ENCODE measurements around the gene FAM89B.
A peak's percentile ranks its signal among the peaks of the same experiment; 100 is the strongest.

FAM89B gene

DNA sequence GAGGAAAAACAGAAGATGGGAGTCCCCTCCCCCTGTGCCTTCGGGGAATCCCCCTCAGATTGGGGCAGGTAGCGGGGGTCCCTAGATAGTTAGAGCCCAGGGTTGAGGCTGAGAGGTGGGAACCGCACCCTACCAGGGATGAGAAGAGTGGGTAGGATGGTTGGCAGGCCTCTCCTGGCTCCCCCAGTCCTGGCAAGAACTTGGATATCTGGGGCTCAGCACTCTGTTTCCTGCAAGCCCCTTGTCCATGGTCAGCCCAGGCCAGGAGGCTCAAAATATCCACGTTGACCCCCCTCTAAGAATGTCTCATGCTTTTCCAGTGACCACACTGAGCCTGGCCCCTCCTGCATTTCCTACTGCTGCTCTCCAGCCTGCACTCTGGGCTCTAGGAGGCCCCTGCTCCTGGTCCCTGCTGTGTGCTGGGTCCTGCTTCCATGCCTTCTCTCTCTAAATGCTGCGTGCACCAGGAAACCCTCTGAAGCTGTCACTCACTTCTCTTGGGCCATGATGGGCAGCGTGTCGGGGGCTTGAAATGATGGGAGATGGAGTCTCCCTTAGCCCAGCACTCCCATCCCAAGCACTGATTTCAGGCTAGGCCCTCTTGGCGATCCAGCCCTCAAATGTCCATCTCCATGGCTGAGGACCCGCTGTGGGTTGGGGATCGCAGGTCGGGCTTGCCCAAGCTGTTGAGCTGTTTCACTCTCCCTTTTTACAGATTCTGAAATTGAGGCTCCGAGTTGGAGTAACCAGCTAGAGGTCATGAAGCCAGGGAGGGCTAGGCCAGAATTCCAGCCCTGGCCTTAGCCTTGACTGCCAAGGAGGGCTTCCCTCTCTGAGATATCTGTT lies 39.6 kb downstream of the FAM89B start:
- in situ Hi-C loops (cut with HindIII; ENCODE audit: low pct_ligation_motif_present, low sequenced_read_pairs): no loop called here
- Histone ChIP-seq H3K4me3 (ENCODE audit: low read depth, low read length) (peak overlapping the region; percentile 83), H3K36me3 (replicated peaks) (peaks cover 8% of the 10 kb centered on the region), H3K27ac (peak overlapping the region; percentile 12), H3K27me3 (replicated peaks) (no peaks in the 10 kb centered on the region)
- peak; percentile 37 for DNase-seq
- TF ChIP-seq, protein P1, sequence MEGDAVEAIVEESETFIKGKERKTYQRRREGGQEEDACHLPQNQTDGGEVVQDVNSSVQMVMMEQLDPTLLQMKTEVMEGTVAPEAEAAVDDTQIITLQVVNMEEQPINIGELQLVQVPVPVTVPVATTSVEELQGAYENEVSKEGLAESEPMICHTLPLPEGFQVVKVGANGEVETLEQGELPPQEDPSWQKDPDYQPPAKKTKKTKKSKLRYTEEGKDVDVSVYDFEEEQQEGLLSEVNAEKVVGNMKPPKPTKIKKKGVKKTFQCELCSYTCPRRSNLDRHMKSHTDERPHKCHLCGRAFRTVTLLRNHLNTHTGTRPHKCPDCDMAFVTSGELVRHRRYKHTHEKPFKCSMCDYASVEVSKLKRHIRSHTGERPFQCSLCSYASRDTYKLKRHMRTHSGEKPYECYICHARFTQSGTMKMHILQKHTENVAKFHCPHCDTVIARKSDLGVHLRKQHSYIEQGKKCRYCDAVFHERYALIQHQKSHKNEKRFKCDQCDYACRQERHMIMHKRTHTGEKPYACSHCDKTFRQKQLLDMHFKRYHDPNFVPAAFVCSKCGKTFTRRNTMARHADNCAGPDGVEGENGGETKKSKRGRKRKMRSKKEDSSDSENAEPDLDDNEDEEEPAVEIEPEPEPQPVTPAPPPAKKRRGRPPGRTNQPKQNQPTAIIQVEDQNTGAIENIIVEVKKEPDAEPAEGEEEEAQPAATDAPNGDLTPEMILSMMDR (IDR thresholded peaks at IDR 0.05; ENCODE audit: low read depth, low read length, missing control alignments): no peak

DNA sequence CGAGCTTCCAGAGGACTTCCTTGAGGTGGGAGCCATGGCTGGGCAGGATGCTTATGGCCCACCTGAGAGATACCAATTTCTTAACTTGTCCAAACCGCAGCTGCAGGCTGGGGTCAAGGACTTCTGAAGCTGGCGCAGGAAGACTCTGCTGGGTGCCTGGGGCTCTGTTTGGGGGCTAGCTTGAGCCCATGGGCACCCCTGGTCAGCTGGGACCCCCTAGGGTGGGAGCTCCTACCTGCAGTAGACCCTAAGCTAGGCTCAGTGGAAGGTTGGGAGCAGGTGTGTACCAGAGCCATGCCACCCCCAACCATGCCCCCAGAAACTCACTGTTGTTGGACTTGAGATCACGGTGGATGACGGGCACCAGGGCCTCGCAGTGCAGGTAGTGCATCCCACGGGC lies 40.4 kb downstream of the FAM89B start:
- in situ Hi-C loops (cut with HindIII; ENCODE audit: low pct_ligation_motif_present, low sequenced_read_pairs): no loop called here
- no peak for DNase-seq
- H3K4me3 ChIP-seq (ENCODE audit: low read depth, low read length): peak overlapping the region; percentile 83
- H3K36me3 ChIP-seq (replicated peaks): peaks cover 6% of the 10 kb centered on the region
- TF ChIP-seq, protein P1 (IDR thresholded peaks at IDR 0.05; ENCODE audit: low read depth, low read length, missing control alignments): no peak
- H3K27ac ChIP-seq: no peak overlapping the region
- H3K27me3 ChIP-seq (replicated peaks): no peaks in the 10 kb centered on the region

GRCh38 chr11:65613091-65613928 lies 41.0 kb downstream of the FAM89B start:
- H3K4me3 ChIP-seq (ENCODE audit: low read depth, low read length): peak overlapping the region; percentile 83
- peaks cover 6% of the 10 kb centered on the region for H3K36me3 ChIP-seq (replicated peaks)
- TF ChIP-seq, protein P1 (IDR thresholded peaks at IDR 0.05; ENCODE audit: low read depth, low read length, missing control alignments): no peak
- H3K27ac ChIP-seq: peak overlapping the region; percentile 82
- no peaks in the 10 kb centered on the region for H3K27me3 ChIP-seq (replicated peaks)
- in situ Hi-C loops (cut with HindIII; ENCODE audit: low pct_ligation_motif_present, low sequenced_read_pairs): no loop called here
- no peak for DNase-seq

DNA sequence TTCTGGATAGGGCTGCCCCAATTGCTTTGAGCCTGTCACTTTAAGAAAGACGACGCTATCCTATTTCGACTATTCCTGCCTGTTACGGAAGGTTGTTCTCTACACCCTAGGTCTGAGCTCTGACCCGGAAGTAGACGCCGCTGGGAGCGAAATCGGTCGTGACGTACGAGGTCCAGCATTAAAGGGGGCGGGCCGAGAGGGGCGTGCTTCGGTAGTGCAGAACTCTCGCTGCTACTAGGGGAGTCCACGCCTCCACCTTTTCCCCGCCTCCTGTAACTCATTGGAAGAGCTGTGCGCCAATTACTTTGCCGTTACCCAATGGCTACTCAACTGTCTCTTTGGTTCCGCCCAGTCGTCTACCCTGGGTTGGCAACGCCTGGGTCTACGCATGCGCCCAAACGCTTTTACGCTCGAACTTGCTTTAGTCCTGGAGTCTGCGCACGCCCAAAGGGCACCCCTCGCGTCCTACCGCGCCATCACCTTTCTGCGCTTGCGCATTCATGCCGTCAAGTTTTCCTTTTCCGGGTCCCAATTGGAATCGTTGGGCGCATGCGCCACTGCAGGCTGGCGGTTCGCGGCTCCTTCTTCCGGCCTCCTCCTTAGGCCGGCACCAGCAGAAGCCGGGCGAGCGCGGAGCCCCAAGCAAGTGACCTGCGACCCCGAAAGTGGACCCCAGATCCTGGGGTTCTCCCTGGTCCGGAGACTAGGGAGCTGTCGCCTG lies 43.1 kb downstream of the FAM89B start, which contains the start of gene PCNX3:
Gene PCNX3, plus strand, starts transcription at position 548 of the 721 bp plus-strand sequence. CDS start 536 bp downstream, outside the sequence.
- TF ChIP-seq, protein P1 (IDR thresholded peaks at IDR 0.05; ENCODE audit: low read depth, low read length, missing control alignments): no peak
- Histone ChIP-seq H3K27ac (peak within 1 kb of the TSS; percentile 82), H3K4me3 (ENCODE audit: low read depth, low read length) (peak within 1 kb of the TSS; percentile 90), H3K27me3 (replicated peaks) (no peaks in the 10 kb centered on the region), H3K36me3 (replicated peaks) (peaks cover 26% of the 10 kb centered on the region)
- DNase-seq: peak; percentile 100
- in situ Hi-C loops (cut with HindIII; ENCODE audit: low pct_ligation_motif_present, low sequenced_read_pairs): no loop called here

- in situ Hi-C loops (cut with HindIII; ENCODE audit: low pct_ligation_motif_present, low sequenced_read_pairs): no loop called here
- peak overlapping the region; percentile 63 for H3K27ac ChIP-seq
- DNase-seq: no peak
- H3K27me3 ChIP-seq (replicated peaks): no peaks in the 10 kb centered on the region
- peaks cover 33% of the 10 kb centered on the region for H3K36me3 ChIP-seq (replicated peaks)
- TF ChIP-seq, protein P1 (IDR thresholded peaks at IDR 0.05; ENCODE audit: low read depth, low read length, missing control alignments): no peak
- peak overlapping the region; percentile 90 for H3K4me3 ChIP-seq (ENCODE audit: low read depth, low read length)
Measured at GRCh38 chr11:65615950-65616574, 43.7 kb downstream of the FAM89B start.

Measured in brain microvascular endothelial cell (primary cell).